ENCODE results near the gene MCM8.
"Not testable (repeated sequence)": the region's sequence is repeated elsewhere in the genome, so short reads cannot be mapped to it uniquely, and the experiment has no call there.

Gene MCM8

GRCh38 chr20:6017880-6018279 lies 67.4 kb downstream of the MCM8 start:
- H3K4me3 ChIP-seq (ENCODE audit: insufficient read depth, low read depth, low read length) = no peak overlapping the region
- H3K4me1 ChIP-seq (ENCODE audit: control insufficient read depth, insufficient read depth, low read length) = no peaks in the 10 kb centered on the region
- 94 to 99% methylated on average over 6 of the region's 7 CpGs for WGBS, 2 experiments
- H3K9me3 ChIP-seq (ENCODE audit: control insufficient read depth, low read length) = no peaks in the 10 kb centered on the region
- H3K27ac ChIP-seq (ENCODE audit: insufficient read depth, low read depth, low read length, poor library complexity, severe bottlenecking) = no peak overlapping the region
- peaks cover 11% of the 10 kb centered on the region for H3K36me3 ChIP-seq (ENCODE audit: control insufficient read depth, insufficient read depth, low read length)
- no peaks in the 10 kb centered on the region for H3K27me3 ChIP-seq (ENCODE audit: control insufficient read depth, insufficient read depth, low read length, poor library complexity, severe bottlenecking)

- H3K36me3 ChIP-seq (ENCODE audit: control insufficient read depth, insufficient read depth, low read length) = peaks cover 29% of the 10 kb centered on the region
- H3K9me3 ChIP-seq (ENCODE audit: control insufficient read depth, low read length) = no peaks in the 10 kb centered on the region
- H3K27ac ChIP-seq (ENCODE audit: insufficient read depth, low read depth, low read length, poor library complexity, severe bottlenecking) = no peak overlapping the region
- H3K4me1 ChIP-seq (ENCODE audit: control insufficient read depth, insufficient read depth, low read length) = no peaks in the 10 kb centered on the region
- no peak overlapping the region for H3K4me3 ChIP-seq (ENCODE audit: insufficient read depth, low read depth, low read length)
- WGBS, 2 experiments = 94% methylated on average over 1 of the region's 1 CpG; no CpG with 5 or more reads in 1 of the 2 experiments
- H3K27me3 ChIP-seq (ENCODE audit: control insufficient read depth, insufficient read depth, low read length, poor library complexity, severe bottlenecking) = no peaks in the 10 kb centered on the region
Measured at GRCh38 chr20:6024768-6025167, 74.3 kb downstream of the MCM8 start.

DNA sequence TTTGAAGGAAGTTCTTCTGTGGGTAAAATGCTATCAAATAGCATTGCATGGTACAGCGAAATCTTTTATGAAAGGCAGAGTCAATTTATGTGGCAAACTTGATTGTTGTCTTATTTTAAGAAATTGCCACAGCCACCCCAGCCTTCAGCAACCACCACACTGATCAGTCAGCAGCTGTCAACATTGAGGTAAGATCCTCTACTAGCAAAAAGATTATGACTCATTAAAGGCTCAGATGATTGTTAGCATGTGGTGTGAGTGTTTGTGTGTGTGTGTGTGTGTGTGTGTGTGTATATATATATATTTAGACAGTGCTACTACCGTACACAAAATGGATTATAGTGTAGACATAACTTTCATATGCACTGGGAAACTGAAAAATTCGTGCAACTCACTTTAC lies 75.6 kb downstream of the MCM8 start:
- Histone ChIP-seq H3K27ac (ENCODE audit: insufficient read depth, low read depth, low read length, poor library complexity, severe bottlenecking) (no peak overlapping the region), H3K4me3 (ENCODE audit: insufficient read depth, low read depth, low read length) (no peak overlapping the region), H3K9me3 (ENCODE audit: control insufficient read depth, low read length) (no peaks in the 10 kb centered on the region), H3K27me3 (ENCODE audit: control insufficient read depth, insufficient read depth, low read length, poor library complexity, severe bottlenecking) (no peaks in the 10 kb centered on the region), H3K36me3 (ENCODE audit: control insufficient read depth, insufficient read depth, low read length) (peaks cover 29% of the 10 kb centered on the region), H3K4me1 (ENCODE audit: control insufficient read depth, insufficient read depth, low read length) (no peaks in the 10 kb centered on the region)
- WGBS, 2 experiments = 95 to 97% methylated on average over 3 of the region's 3 CpGs

DNA sequence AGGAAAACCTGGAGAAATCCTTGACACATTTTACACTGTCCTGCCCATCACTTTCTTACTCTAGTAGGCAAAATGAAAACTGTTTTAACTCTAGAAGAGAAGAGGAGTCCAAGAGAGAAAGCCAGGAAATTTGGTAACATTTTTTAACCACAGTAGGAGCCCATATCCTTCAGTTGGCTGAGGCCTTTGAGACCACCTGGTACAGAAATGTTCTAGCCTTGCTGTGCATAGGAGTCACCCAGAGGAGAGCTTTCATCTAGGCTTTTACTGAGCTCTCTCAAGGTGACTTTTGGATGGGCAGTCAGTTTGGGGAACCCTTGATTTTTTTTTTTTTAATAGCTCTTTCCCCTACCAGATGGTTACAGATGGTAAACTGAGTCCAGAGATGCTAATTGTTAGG lies 78.4 kb downstream of the MCM8 start:
- H3K36me3 ChIP-seq (ENCODE audit: control insufficient read depth, insufficient read depth, low read length) = peaks cover 18% of the 10 kb centered on the region
- H3K4me1 ChIP-seq (ENCODE audit: control insufficient read depth, insufficient read depth, low read length) = no peaks in the 10 kb centered on the region
- H3K27me3 ChIP-seq (ENCODE audit: control insufficient read depth, insufficient read depth, low read length, poor library complexity, severe bottlenecking) = no peaks in the 10 kb centered on the region
- no peak overlapping the region for H3K4me3 ChIP-seq (ENCODE audit: insufficient read depth, low read depth, low read length)
- no peak overlapping the region for H3K27ac ChIP-seq (ENCODE audit: insufficient read depth, low read depth, low read length, poor library complexity, severe bottlenecking)
- H3K9me3 ChIP-seq (ENCODE audit: control insufficient read depth, low read length) = no peaks in the 10 kb centered on the region

DNA sequence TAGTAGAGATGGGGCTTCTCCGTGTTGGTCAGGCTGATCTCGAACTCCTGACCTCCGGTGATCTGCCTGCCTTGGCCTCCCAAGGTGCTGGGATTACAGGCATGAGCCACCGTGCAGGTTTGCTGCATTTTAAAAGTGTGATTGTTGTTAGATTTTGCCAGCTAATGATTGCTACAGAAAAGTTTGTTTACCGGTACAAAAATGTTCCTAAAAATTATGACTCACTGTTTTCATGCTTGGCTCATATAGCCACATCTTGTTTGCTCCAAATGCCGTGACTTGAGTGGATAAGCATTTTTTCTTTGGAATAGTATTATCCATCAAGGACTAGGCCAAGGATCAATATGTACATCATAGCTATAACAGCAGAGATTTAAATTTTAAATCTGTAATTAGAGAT lies 79.1 kb downstream of the MCM8 start:
- Histone ChIP-seq H3K27ac (ENCODE audit: insufficient read depth, low read depth, low read length, poor library complexity, severe bottlenecking) (no peak overlapping the region), H3K9me3 (ENCODE audit: control insufficient read depth, low read length) (no peaks in the 10 kb centered on the region), H3K4me1 (ENCODE audit: control insufficient read depth, insufficient read depth, low read length) (no peaks in the 10 kb centered on the region), H3K4me3 (ENCODE audit: insufficient read depth, low read depth, low read length) (no peak overlapping the region), H3K27me3 (ENCODE audit: control insufficient read depth, insufficient read depth, low read length, poor library complexity, severe bottlenecking) (no peaks in the 10 kb centered on the region), H3K36me3 (ENCODE audit: control insufficient read depth, insufficient read depth, low read length) (peaks cover 18% of the 10 kb centered on the region)
- 95 to 96% methylated on average over 6 of the region's 6 CpGs for WGBS, 2 experiments

DNA sequence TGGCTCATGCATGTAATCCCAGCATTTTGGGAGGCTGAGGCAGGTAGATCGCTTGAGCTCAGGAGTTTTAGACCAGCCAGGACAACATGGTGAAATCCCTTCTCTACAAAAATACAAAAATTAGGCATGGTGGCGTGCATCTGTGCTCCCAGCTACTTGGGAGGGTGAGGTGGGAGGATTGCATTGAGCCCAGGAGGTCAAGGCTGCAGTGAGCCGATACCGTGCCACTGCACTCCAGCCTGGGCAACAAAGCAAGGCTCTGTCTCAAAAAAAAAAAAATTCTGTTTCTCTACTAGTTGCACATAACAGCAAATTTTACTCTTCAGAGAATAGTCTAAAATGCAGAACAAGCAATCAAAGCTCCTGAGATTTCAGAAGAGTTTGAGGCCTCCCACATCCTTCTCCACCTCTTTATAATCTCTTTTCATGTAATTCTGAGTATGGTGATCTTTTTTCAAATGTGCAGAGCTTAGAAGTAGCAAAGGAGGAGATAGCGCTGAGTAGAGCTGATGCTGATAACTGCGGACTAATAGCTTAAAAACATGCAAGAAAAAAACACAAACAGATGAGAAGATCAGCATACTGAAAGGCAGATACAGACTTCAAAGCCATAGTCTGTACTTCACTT lies 80.1 kb downstream of the MCM8 start:
- Histone ChIP-seq H3K4me1 (ENCODE audit: control insufficient read depth, insufficient read depth, low read length) (no peaks in the 10 kb centered on the region), H3K27ac (ENCODE audit: insufficient read depth, low read depth, low read length, poor library complexity, severe bottlenecking) (no peak overlapping the region), H3K4me3 (ENCODE audit: insufficient read depth, low read depth, low read length) (no peak overlapping the region), H3K36me3 (ENCODE audit: control insufficient read depth, insufficient read depth, low read length) (peaks cover 14% of the 10 kb centered on the region), H3K27me3 (ENCODE audit: control insufficient read depth, insufficient read depth, low read length, poor library complexity, severe bottlenecking) (no peaks in the 10 kb centered on the region), H3K9me3 (ENCODE audit: control insufficient read depth, low read length) (no peaks in the 10 kb centered on the region)
- WGBS, 2 experiments = 93 to 94% methylated on average over 6 of the region's 6 CpGs

DNA sequence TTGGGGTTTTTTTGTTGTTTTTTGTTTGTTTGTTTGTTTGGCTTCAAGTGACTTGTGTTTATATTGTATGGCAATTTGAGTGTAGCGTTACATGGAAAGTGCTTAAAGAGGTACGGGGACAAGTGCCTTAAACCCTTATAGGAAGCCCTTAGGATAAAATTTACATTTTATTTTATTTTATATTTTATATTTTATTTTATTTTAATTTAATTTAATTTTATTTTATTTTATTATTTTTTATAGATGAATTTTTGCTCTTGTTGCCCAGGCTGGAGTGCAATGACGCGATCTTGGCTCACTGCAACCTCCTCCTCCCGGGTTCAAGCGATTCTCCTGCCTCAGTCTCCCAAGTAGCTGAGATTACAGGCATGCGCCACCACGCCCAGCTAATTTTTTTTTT lies 82.5 kb downstream of the MCM8 start:
- not testable (repeated sequence) for H3K4me1 ChIP-seq (ENCODE audit: control insufficient read depth, insufficient read depth, low read length); H3K27me3 ChIP-seq (ENCODE audit: control insufficient read depth, insufficient read depth, low read length, poor library complexity, severe bottlenecking); H3K9me3 ChIP-seq (ENCODE audit: control insufficient read depth, low read length); H3K4me3 ChIP-seq (ENCODE audit: insufficient read depth, low read depth, low read length); H3K27ac ChIP-seq (ENCODE audit: insufficient read depth, low read depth, low read length, poor library complexity, severe bottlenecking)
- WGBS, 2 experiments = 98% methylated on average over 7 to 8 of the region's 8 CpGs
- H3K36me3 ChIP-seq (ENCODE audit: control insufficient read depth, insufficient read depth, low read length) = peaks cover 14% of the 10 kb centered on the region

DNA sequence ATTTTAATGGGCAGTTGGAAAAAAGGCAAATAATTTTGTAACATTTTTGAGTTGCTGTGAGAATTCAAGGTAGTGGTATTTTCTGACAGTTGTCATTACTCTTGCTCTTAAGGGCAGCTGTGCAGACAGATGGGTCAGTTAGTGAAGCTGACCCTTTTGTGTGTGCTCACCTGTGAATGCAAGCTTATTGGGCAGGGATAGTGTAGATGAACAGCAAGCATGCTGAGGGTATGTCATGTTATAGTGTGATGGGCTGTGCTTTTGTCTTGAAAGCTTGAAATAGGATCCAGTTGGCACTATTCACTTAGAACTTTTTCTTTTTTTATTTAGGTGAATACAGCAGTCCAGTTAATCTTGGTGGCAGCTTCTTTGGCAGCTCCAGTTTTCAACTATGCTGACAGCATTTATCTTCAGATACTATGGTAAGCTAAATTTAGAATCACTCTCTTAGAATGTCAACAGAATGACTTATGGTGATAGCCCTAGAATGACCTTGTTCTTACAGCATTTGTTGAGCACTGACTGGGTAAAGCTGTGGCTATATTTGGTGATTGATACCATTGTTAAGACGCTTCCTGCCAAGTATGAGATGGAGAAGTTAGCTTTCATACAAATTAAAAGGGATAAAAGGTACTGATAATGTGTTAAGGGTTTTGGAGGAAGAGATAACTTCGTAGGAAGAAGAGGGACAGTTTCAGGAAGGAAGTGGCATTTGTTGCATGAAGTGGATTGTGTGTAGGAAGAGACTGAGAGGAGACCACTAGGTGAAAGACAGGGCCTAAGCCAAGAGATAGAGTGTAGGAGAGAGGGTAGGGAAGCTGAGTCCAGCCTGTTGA lies 83.9 kb downstream of the MCM8 start:
- WGBS, 2 experiments = 95 to 96% methylated on average over 2 of the region's 2 CpGs
- no peaks in the 10 kb centered on the region for H3K4me1 ChIP-seq (ENCODE audit: control insufficient read depth, insufficient read depth, low read length)
- peaks cover 16% of the 10 kb centered on the region for H3K36me3 ChIP-seq (ENCODE audit: control insufficient read depth, insufficient read depth, low read length)
- no peaks in the 10 kb centered on the region for H3K27me3 ChIP-seq (ENCODE audit: control insufficient read depth, insufficient read depth, low read length, poor library complexity, severe bottlenecking)
- H3K4me3 ChIP-seq (ENCODE audit: insufficient read depth, low read depth, low read length) = no peak overlapping the region
- no peaks in the 10 kb centered on the region for H3K9me3 ChIP-seq (ENCODE audit: control insufficient read depth, low read length)
- H3K27ac ChIP-seq (ENCODE audit: insufficient read depth, low read depth, low read length, poor library complexity, severe bottlenecking) = no peak overlapping the region

DNA sequence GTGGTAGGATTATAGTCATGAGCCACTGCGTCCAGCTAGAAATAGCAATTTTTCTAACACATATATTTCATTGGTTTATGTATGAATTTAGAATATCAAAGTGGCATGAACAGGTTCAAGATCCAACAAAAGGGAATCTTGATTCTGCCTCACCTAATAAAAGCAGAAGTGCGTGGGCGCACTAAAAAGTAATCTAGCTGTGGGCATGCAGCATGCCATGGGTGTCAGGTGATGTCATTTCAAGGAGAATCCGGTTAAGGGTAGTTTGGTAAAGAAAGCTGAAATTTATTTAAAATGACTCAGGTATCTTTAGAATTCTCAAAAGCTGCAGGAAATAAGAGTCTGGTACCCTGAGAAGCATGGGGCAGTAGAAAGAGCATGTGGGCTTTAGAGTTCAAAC lies 85.8 kb downstream of the MCM8 start:
- no peaks in the 10 kb centered on the region for H3K9me3 ChIP-seq (ENCODE audit: control insufficient read depth, low read length)
- H3K4me1 ChIP-seq (ENCODE audit: control insufficient read depth, insufficient read depth, low read length) = no peaks in the 10 kb centered on the region
- H3K27me3 ChIP-seq (ENCODE audit: control insufficient read depth, insufficient read depth, low read length, poor library complexity, severe bottlenecking) = no peaks in the 10 kb centered on the region
- 97 to 99% methylated on average over 3 to 4 of the region's 4 CpGs for WGBS, 2 experiments
- peaks cover 20% of the 10 kb centered on the region for H3K36me3 ChIP-seq (ENCODE audit: control insufficient read depth, insufficient read depth, low read length)
- H3K27ac ChIP-seq (ENCODE audit: insufficient read depth, low read depth, low read length, poor library complexity, severe bottlenecking) = no peak overlapping the region
- no peak overlapping the region for H3K4me3 ChIP-seq (ENCODE audit: insufficient read depth, low read depth, low read length)

- Histone ChIP-seq H3K27ac (ENCODE audit: insufficient read depth, low read depth, low read length, poor library complexity, severe bottlenecking) (no peak overlapping the region), H3K9me3 (ENCODE audit: control insufficient read depth, low read length) (no peaks in the 10 kb centered on the region), H3K4me3 (ENCODE audit: insufficient read depth, low read depth, low read length) (no peak overlapping the region), H3K36me3 (ENCODE audit: control insufficient read depth, insufficient read depth, low read length) (peaks cover 20% of the 10 kb centered on the region), H3K4me1 (ENCODE audit: control insufficient read depth, insufficient read depth, low read length) (no peaks in the 10 kb centered on the region), H3K27me3 (ENCODE audit: control insufficient read depth, insufficient read depth, low read length, poor library complexity, severe bottlenecking) (no peaks in the 10 kb centered on the region)
- 100% methylated on average over 1 of the region's 1 CpG; no CpG with 5 or more reads in 1 of the 2 experiments for WGBS, 2 experiments
Measured at GRCh38 chr20:6037082-6037481, 86.6 kb downstream of the MCM8 start.
